H1 (cell line): ENCODE measurements around the gene BAIAP2. TPM values are rescaled to one million over a fixed set of nuclear protein-coding genes. Genes with fewer than 3 reads are reported as not detected.

Experiments
- CTCF ChIA-PET: fragments of 300-600 bp; sonication (Branson Sonifier 250); formaldehyde crosslinking; loops from one replicate; lab custom pipeline; 2021; ENCODE audit not compliant: partially characterized antibody; lab: Charles Lee
- POLR2A ChIA-PET: fragments of 300-600 bp; sonication (Branson Sonifier 250); formaldehyde crosslinking; loops from one replicate; lab custom pipeline; 2021; ENCODE audit warnings: inconsistent platforms; ENCODE audit not compliant: partially characterized antibody; lab: Charles Lee
- DNase-seq, 2 experiments: peaks; one replicate each; pipeline versions ENCODE4 v3.0.0 to v3.0.0-alpha.2; 2010 to 2022; ENCODE audit warnings: low spot score in 2 of 2, low read depth in 1 of 2, mixed read lengths in 1 of 2
- FAIRE-seq: peaks from 2 replicates; lab custom pipeline; 2011; peaks lifted over from hg19 to GRCh38; lab: Jason Lieb, UNC
- H2AFZ ChIP-seq: 2 replicates; pipeline ENCODE4 v1.8.1; 2012; ENCODE audit warnings: low read length, inconsistent platforms
- H2AK5ac ChIP-seq: 2 replicates; pipeline ENCODE4 v1.6.1; 2013; ENCODE audit warnings: low read depth, low read length
- H2BK120ac ChIP-seq: replicated peaks from 2 replicates; pipeline ENCODE3; 2013; ENCODE audit warnings: low read depth, low read length, inconsistent platforms
- H2BK12ac ChIP-seq: 2 replicates; pipeline ENCODE4 v1.6.1; 2013; ENCODE audit warnings: low read depth, low read length
- H2BK15ac ChIP-seq: 2 replicates; pipeline ENCODE4 v1.6.1; 2013; ENCODE audit warnings: low read length
- H2BK20ac ChIP-seq: 2 replicates; pipeline ENCODE4 v1.6.1; 2013; ENCODE audit warnings: low read length
- H2BK5ac ChIP-seq: 2 replicates; pipeline ENCODE4 v1.6.1; 2013; ENCODE audit warnings: low read depth, low read length
- H3K14ac ChIP-seq: 2 replicates; pipeline ENCODE4 v1.6.1; 2013; ENCODE audit warnings: inconsistent platforms; ENCODE audit not compliant: insufficient read length
- H3K18ac ChIP-seq: 2 replicates; pipeline ENCODE4 v1.6.1; 2013; ENCODE audit warnings: low read length; ENCODE audit errors: extremely low read depth
- H3K23ac ChIP-seq: 2 replicates; pipeline ENCODE4 v1.6.1; 2013; ENCODE audit warnings: inconsistent platforms; ENCODE audit not compliant: insufficient read length
- H3K23me2 ChIP-seq: 2 replicates; pipeline ENCODE4 v1.6.1; 2013; ENCODE audit warnings: low read depth, low read length
- H3K27ac ChIP-seq: 2 replicates; pipeline ENCODE4 v1.6.1; 2011; ENCODE audit warnings: low read depth, low read length, inconsistent platforms
- H3K27me3 ChIP-seq, 4 experiments: replicated peaks in 1 of 4; 1 replicate in 1 of 4; 2 replicates in 3 of 4; pipeline versions ENCODE4 v1.6.1 to v1.8.1; 2011 to 2013; ENCODE audit warnings: low read length in 3 of 4, mild to moderate bottlenecking in 3 of 4, inconsistent platforms in 2 of 4, mixed read lengths in 2 of 4, moderate library complexity in 1 of 4; ENCODE audit not compliant: control insufficient read depth in 3 of 4, insufficient read depth in 3 of 4; ENCODE audit errors: extremely low read depth in 1 of 4
- H3K36me3 ChIP-seq, 4 experiments: 2 replicates each; pipeline versions ENCODE4 v1.6.1 to v1.8.1; 2011 to 2013; ENCODE audit warnings: mild to moderate bottlenecking in 4 of 4, low read length in 3 of 4, moderate library complexity in 2 of 4, control low read depth in 1 of 4, inconsistent platforms in 1 of 4; ENCODE audit not compliant: insufficient read depth in 4 of 4, control insufficient read depth in 2 of 4
- H3K4ac ChIP-seq: replicated peaks from 2 replicates; pipeline ENCODE3; 2013; ENCODE audit warnings: low read length, low read depth, mixed read lengths, inconsistent platforms; ENCODE audit not compliant: insufficient read length
- H3K4me1 ChIP-seq, 4 experiments: replicated peaks in 1 of 4; 1 replicate in 1 of 4; 2 replicates in 3 of 4; pipeline versions ENCODE4 v1.6.1 to v1.8.1; 2011 to 2013; ENCODE audit warnings: low read length in 3 of 4, inconsistent platforms in 2 of 4, mixed read lengths in 1 of 4; ENCODE audit not compliant: insufficient read depth in 4 of 4, control insufficient read depth in 3 of 4
- H3K4me2 ChIP-seq, 2 experiments: 2 replicates each; pipeline versions ENCODE4 v1.6.1 to v1.8.1; 2011 to 2013; ENCODE audit warnings: low read depth in 2 of 2, low read length in 2 of 2, control low read depth in 1 of 2, inconsistent platforms in 1 of 2, mild to moderate bottlenecking in 1 of 2; ENCODE audit not compliant: insufficient read depth in 1 of 2
- H3K4me3 ChIP-seq, 4 experiments: fragments of 200-600, 300-600 bp in 1 of 4; sonication (generic), shearing (Covaris generic), sonication (Bioruptor Twin) in 1 of 4; 2 replicates each; pipeline versions ENCODE4 v1.5.1 to v1.8.1; 2011 to 2016; ENCODE audit warnings: low read length in 4 of 4, low read depth in 3 of 4, control low read depth in 2 of 4, inconsistent platforms in 2 of 4, mild to moderate bottlenecking in 2 of 4, mixed read lengths in 1 of 4, moderate library complexity in 1 of 4; ENCODE audit not compliant: insufficient read depth in 2 of 4; ENCODE audit errors: extremely low read depth in 1 of 4
- H3K56ac ChIP-seq: replicated peaks from 2 replicates; pipeline ENCODE3; 2013; ENCODE audit warnings: low read depth, mild to moderate bottlenecking, mixed read lengths, low read length, inconsistent platforms; ENCODE audit not compliant: insufficient read length
- H3K79me1 ChIP-seq: 2 replicates; pipeline ENCODE4 v1.6.1; 2013; ENCODE audit warnings: low read depth, low read length, control low read depth
- H3K79me2 ChIP-seq, 2 experiments: 2 replicates each; pipeline versions ENCODE4 v1.6.1 to v1.8.1; 2012 to 2013; ENCODE audit warnings: low read length in 2 of 2, mild to moderate bottlenecking in 2 of 2, inconsistent platforms in 1 of 2; ENCODE audit not compliant: insufficient read depth in 2 of 2, control insufficient read depth in 1 of 2
- H3K9ac ChIP-seq, 4 experiments: replicated peaks in 1 of 4; 1 replicate in 1 of 4; 2 replicates in 3 of 4; pipeline versions ENCODE4 v1.6.1 to v1.8.1; 2011 to 2013; ENCODE audit warnings: low read depth in 3 of 4, low read length in 3 of 4, control low read depth in 2 of 4, mild to moderate bottlenecking in 2 of 4, moderate library complexity in 2 of 4, inconsistent platforms in 1 of 4; ENCODE audit errors: extremely low read depth in 1 of 4
- H3K9me3 ChIP-seq, 2 experiments: 2 replicates each; pipeline versions ENCODE4 v1.6.1 to v1.8.1; 2012 to 2013; ENCODE audit warnings: mild to moderate bottlenecking in 2 of 2, moderate library complexity in 2 of 2, control low read depth in 1 of 2, inconsistent platforms in 1 of 2, low read depth in 1 of 2, low read length in 1 of 2, mixed read lengths in 1 of 2; ENCODE audit not compliant: insufficient read depth in 2 of 2
- H4K20me1 ChIP-seq, 2 experiments: replicated peaks in 1 of 2; 2 replicates each; pipeline versions ENCODE3 to v1.8.1; 2011 to 2013; ENCODE audit warnings: inconsistent platforms in 2 of 2, low read length in 2 of 2, mild to moderate bottlenecking in 1 of 2; ENCODE audit not compliant: insufficient read depth in 2 of 2, control insufficient read depth in 1 of 2
- H4K5ac ChIP-seq: 2 replicates; pipeline ENCODE4 v1.6.1; 2013; ENCODE audit warnings: low read length, low read depth, mixed read lengths, inconsistent platforms; ENCODE audit not compliant: insufficient read length
- H4K8ac ChIP-seq: 2 replicates; pipeline ENCODE4 v1.8.0; 2013; ENCODE audit warnings: mild to moderate bottlenecking, moderate library complexity, low read length, inconsistent platforms; ENCODE audit not compliant: insufficient read depth; ENCODE audit errors: extremely low read depth
- H4K91ac ChIP-seq: replicated peaks from 2 replicates; pipeline ENCODE3; 2013; ENCODE audit warnings: low read length, mixed read lengths, inconsistent platforms; ENCODE audit not compliant: insufficient read length
- ATF3 ChIP-seq: IDR thresholded peaks from 2 replicates; pipeline ENCODE4 v1.6.1; 2011; ENCODE audit warnings: low read depth, mild to moderate bottlenecking, low read length; ENCODE audit not compliant: insufficient read depth
- CHD2 ChIP-seq: IDR thresholded peaks from 2 replicates; pipeline ENCODE4 v1.6.1; 2012; ENCODE audit warnings: low read length, improper control_type of control experiment
- EGR1 ChIP-seq: IDR thresholded peaks from 2 replicates; pipeline ENCODE4 v1.6.1; 2011; ENCODE audit warnings: low read depth, low read length, borderline replicate concordance
- NANOG ChIP-seq: IDR thresholded peaks from 2 replicates; pipeline ENCODE4 v1.6.1; 2011; ENCODE audit warnings: low read length, low read depth, mild to moderate bottlenecking, inconsistent platforms; ENCODE audit not compliant: insufficient read depth, poor library complexity, severe bottlenecking
- SP4 ChIP-seq: IDR thresholded peaks from 2 replicates; pipeline ENCODE4 v1.6.1; 2012; ENCODE audit warnings: low read length, inconsistent platforms
- WGBS, 2 experiments: shearing (Covaris generic) in 1 of 2; methylation state at CpG; one replicate each; pipeline versions ENCODE4 v1.1.6 to v1.1.7; 2013 to 2015; ENCODE audit warnings: low lambda C conversion rate in 2 of 2, mixed read lengths in 2 of 2, inconsistent platforms in 1 of 2, low coverage in 1 of 2, missing lambda C conversion rate in 1 of 2; ENCODE audit not compliant: insufficient replicate concordance in 2 of 2, insufficient coverage in 1 of 2, insufficient read length in 1 of 2; ENCODE audit errors: extremely low coverage in 1 of 2, missing lambda C conversion rate in 1 of 2; 5-methylcytosine and 5-hydroxymethylcytosine counted together
- polyA plus RNA-seq, 7 experiments: library from polyadenylated mRNA; depleted of rRNA in 3 of 7; stranded (reverse) in 5 of 7; unstranded in 2 of 7; fragments of >200 nt in 5 of 7; fragments of 200-250 nt in 2 of 7; gene quantifications; 1 replicate in 5 of 7; 2 replicates in 1 of 7; 4 replicates in 1 of 7; pipeline versions ENCODE4 v1.2.1 to v1.2.3, GENCODE V29; 2011 to 2013; ENCODE audit warnings: missing spikeins in 2 of 7, mixed read lengths in 2 of 7
- total RNA-seq: library from RNA; stranded (reverse); fragmentation: NEBNext Ultra II Directional; extraction: Animal tissue kit (Norgen Biotek cat#: 25700); gene quantifications from 2 replicates; pipeline ENCODE4 v1.2.1, GENCODE V29; 2021

Gene BAIAP2
- total and polyA plus RNA-seq, 2 of the 8 experiments (the other 6 are each of a cell fraction or from before 2014, with no cell fraction given), result 10.0 to 22.8 TPM

GRCh38 chr17:81163703-81164370 lies 128.9 kb downstream of the BAIAP2 start:
- Histone ChIP-seq H3K79me1 (no peaks in the 10 kb centered on the region), H3K27ac (no peak overlapping the region), H3K56ac (no peak overlapping the region), H3K4ac (no peak overlapping the region), H3K14ac (no peak overlapping the region), H2AK5ac (no peak overlapping the region), H4K8ac (peak overlapping the region; percentile 51; the same call in 1 of the 2 replicates), H4K20me1 (peaks cover 0 to 2% of the 10 kb centered on the region in 2 experiments), H3K23me2 (peaks cover 5% of the 10 kb centered on the region; the same call in 1 of the 2 replicates), H2BK5ac (no peak overlapping the region), H3K18ac (no peak overlapping the region), H3K9me3 (no peaks in the 10 kb centered on the region), H2BK12ac (no peak overlapping the region), H3K4me1 (peaks cover 0 to 12% (median 3%) of the 10 kb centered on the region in 4 experiments; a peak in 4 of 7 replicates), H3K79me2 (no peaks in the 10 kb centered on the region), H3K9ac (no peak overlapping the region), H3K4me2 (no peak overlapping the region), H3K36me3 (no peaks in the 10 kb centered on the region), H2BK15ac (0 out of 2 replicates have a peak overlapping the region, but pooled peaks have one; percentile 40), H3K23ac (no peak overlapping the region), H2BK120ac (no peak overlapping the region), H3K4me3 (no peak overlapping the region), H4K5ac (no peak overlapping the region), H4K91ac (no peak overlapping the region), H3K27me3 (peaks cover 0 to 7% (median 4%) of the 10 kb centered on the region in 4 experiments; a peak in 5 of 7 replicates), H2BK20ac (no peak overlapping the region), H2AFZ (no peak overlapping the region)
- 81% methylated on average over 13 of the region's 15 CpGs; no CpG with 5 or more reads in 1 of the 2 experiments for WGBS, 2 experiments
- ChIA-PET CTCF (interaction anchor here (0.6 to 1.2 kb wide), 4 partner anchors 21 to 623 kb away, joined by 3 read pairs; no protein-coding TSS in a partner anchor), POLR2A (interaction anchor here (1.5 to 1.6 kb wide), 2 partner anchors 17 to 21 kb away, joined by 3 to 5 read pairs; no protein-coding TSS in a partner anchor)
- TF ChIP-seq SP4 (no peak), CHD2 (no peak), EGR1 (no peak), NANOG (no peak), ATF3 (no peak)
- FAIRE-seq (no peak), DNase-seq (no peak)
